Right atrium auricular region (tissue), 2 donors: ENCODE data around the gene CEP112. TPM values are rescaled to one million over a fixed set of nuclear protein-coding genes. Genes with fewer than 3 reads are reported as not detected.
"Not testable (repeated sequence)": the region's sequence is repeated elsewhere in the genome, so short reads cannot be mapped to it uniquely, and the experiment has no call there.

Source experiments
- DNase-seq: peaks from one replicate; pipeline ENCODE4 v3.0.0-alpha.2; 2019; ENCODE audit warnings: low spot score
- H3K27ac ChIP-seq, 2 donors: fragments of 200-600 bp; sonication (generic); 1 replicate in 1 of 2; 2 replicates in 1 of 2; pipeline ENCODE4 v1.5.1; 2016 to 2019
- H3K27me3 ChIP-seq, 2 donors: fragments of 200-600 bp; sonication (generic); one replicate each; pipeline versions ENCODE4 v1.5.1 to v1.6.0; 2017 to 2019
- H3K36me3 ChIP-seq: fragments of 200-600 bp; sonication (generic); one replicate; pipeline ENCODE4 v1.5.1; 2016
- H3K4me1 ChIP-seq, 2 donors: fragments of 200-600 bp; sonication (generic); one replicate each; pipeline versions ENCODE4 v1.5.1 to v1.6.0; 2017 to 2019
- H3K4me3 ChIP-seq, 2 donors: fragments of 200-600 bp; sonication (generic); 1 replicate in 1 of 2; 2 replicates in 1 of 2; pipeline ENCODE4 v1.5.1; 2017 to 2019; ENCODE audit warnings: mild to moderate bottlenecking in 1 of 2, moderate library complexity in 1 of 2
- H3K9me3 ChIP-seq, 2 donors: fragments of 200-600 bp; sonication (generic); one replicate each; pipeline ENCODE4 v1.5.1; 2019
- CTCF ChIP-seq, 2 donors: fragments of 200-600 bp; sonication (generic); IDR thresholded peaks; one replicate each; pipeline ENCODE4 v1.5.1; 2019; ENCODE audit warnings: antibody characterized with exemption in 2 of 2
- total RNA-seq, 2 donors: library from RNA; depleted of rRNA; stranded (reverse); fragments of >200 nt; gene quantifications; one replicate each; pipeline ENCODE4 v1.1.0, GENCODE V29; 2016

Gene CEP112
- total RNA-seq, 2 donors from 2014 or later, result 8.1 to 11.2 TPM

DNA sequence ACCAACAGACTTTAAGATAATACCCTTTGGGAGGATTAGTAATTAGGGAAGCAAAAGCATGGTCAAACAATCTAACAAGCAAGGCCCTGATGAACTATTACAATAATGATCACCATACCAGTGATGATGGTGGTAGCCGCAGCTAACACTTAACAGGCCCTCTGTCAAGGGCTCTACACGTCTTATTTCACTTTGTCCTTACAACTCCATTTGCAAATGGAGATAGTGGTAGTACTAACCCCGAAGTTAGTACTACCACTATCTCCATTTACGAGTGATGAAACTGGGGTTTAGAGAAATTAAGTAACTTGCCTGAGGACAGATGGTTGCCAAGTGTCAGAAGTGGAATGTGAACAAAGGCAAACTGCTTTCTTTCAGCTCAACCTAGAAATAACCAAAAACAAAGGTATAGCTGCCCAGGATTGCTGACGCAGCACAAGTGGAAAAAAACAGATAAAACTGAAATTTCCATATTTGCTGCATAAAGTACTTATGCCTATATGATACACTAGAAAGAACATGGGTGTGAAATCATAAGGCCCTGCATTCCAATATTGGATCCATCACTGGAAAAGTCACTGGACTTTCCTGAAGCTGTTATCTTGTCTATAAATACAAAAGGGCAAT, 24.6 kb downstream of the CEP112 start:
- Histone ChIP-seq H3K27ac (no peak overlapping the region), H3K36me3 (no peaks in the 10 kb centered on the region), H3K4me3 (no peak overlapping the region), H3K4me1 (no peaks in the 10 kb centered on the region), H3K27me3 (no peaks in the 10 kb centered on the region), H3K9me3 (no peaks in the 10 kb centered on the region)
- TF ChIP-seq CTCF (IDR thresholded peaks at IDR 0.05), result no peak
- no peak for DNase-seq

DNA sequence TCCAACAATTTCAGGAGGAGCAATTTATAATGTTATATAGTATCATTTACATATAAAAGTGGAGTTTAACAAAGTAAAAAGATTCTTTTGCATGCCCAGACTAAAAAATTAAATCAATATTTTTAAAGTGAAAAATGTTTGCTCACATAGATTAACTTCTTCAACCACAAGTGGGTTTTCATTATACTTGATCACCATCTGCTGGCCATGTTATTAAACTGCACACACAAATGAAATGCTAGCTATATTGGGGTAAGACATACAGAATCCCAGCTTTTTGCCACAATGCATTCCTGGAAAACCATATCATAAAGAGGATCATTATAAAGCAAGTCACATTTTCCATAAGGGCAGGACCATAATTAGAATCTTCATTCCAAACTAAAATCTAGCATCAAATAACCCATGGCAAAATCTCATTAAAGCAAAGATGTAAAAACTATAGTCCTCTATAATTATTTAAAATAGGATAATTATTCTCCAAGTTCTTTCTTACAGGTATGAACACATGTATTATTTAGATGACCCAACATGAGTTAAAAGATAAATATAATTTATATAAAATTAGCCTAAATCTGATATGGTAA, 26.3 kb downstream of the CEP112 start:
- Histone ChIP-seq H3K9me3 (no peaks in the 10 kb centered on the region), H3K4me3 (no peak overlapping the region), H3K27ac (no peak overlapping the region), H3K4me1 (no peaks in the 10 kb centered on the region), H3K27me3 (no peaks in the 10 kb centered on the region), H3K36me3 (no peaks in the 10 kb centered on the region)
- no peak for DNase-seq
- TF ChIP-seq CTCF (IDR thresholded peaks at IDR 0.05), result peak; percentile 63 to 79

DNA sequence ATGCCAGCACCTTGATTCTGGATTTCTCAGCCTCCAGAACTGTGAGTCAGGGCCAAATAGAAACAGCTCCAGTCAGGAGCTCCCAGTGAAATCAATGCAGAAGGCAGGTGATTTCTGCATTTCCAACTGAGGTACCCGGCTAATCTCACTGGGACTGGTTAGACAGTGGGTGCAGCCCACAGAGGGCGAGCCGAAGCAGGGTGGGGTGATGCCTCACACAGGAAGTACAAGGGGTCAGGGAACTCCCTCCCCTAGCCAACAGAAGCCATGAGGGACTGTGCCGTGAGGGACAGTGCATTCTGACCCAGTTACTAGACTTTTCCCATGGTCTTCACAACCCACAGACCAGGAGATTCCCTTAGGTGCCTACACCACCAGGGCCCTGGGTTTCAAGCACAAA, 36.9 kb downstream of the CEP112 start:
- not testable (repeated sequence) for H3K27ac ChIP-seq, H3K36me3 ChIP-seq, H3K4me1 ChIP-seq, DNase-seq, H3K27me3 ChIP-seq, H3K9me3 ChIP-seq, H3K4me3 ChIP-seq

GRCh38 chr17:66152756-66153155, 39.2 kb downstream of the CEP112 start:
- no peak for DNase-seq
- H3K27ac ChIP-seq, result no peak overlapping the region
- TF ChIP-seq CTCF (IDR thresholded peaks at IDR 0.05), result no peak
- no peaks in the 10 kb centered on the region for H3K4me1 ChIP-seq
- H3K27me3 ChIP-seq, result no peaks in the 10 kb centered on the region
- no peaks in the 10 kb centered on the region for H3K9me3 ChIP-seq
- H3K4me3 ChIP-seq, result no peak overlapping the region
- H3K36me3 ChIP-seq, result no peaks in the 10 kb centered on the region

DNA sequence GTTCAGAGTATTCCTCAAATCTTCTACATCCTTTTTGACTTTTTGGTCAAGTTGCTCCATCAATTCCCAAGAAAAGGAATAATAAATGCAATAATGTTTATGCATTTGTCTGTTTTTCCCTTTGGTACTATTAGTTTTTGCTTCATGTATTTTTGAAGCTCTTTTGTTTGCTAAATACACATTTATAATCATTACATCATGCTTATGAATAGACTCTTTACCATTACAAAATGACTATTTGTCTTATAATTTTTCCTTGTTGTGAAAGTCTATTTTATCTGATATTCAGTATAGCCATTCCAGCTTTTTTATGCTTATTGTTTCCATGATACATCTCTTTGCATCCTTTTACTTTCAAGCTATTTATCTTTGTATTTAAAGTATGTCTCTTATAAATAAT, 41.2 kb downstream of the CEP112 start:
- Histone ChIP-seq H3K36me3 (no peaks in the 10 kb centered on the region), H3K4me3 (no peak overlapping the region), H3K9me3 (no peaks in the 10 kb centered on the region), H3K27me3 (no peaks in the 10 kb centered on the region), H3K4me1 (no peaks in the 10 kb centered on the region), H3K27ac (no peak overlapping the region)
- TF ChIP-seq CTCF (IDR thresholded peaks at IDR 0.05), result no peak
- DNase-seq, result no peak

- no peak for DNase-seq
- H3K4me3 ChIP-seq, result no peak overlapping the region
- no peaks in the 10 kb centered on the region for H3K9me3 ChIP-seq
- H3K27me3 ChIP-seq, result no peaks in the 10 kb centered on the region
- no peak overlapping the region for H3K27ac ChIP-seq
- TF ChIP-seq CTCF (IDR thresholded peaks at IDR 0.05), result no peak
- no peaks in the 10 kb centered on the region for H3K36me3 ChIP-seq
- no peaks in the 10 kb centered on the region for H3K4me1 ChIP-seq
These were observed 42.4 kb downstream of the CEP112 start for GRCh38 chr17:66149562-66149961.
